Measurements from ENCODE around the gene CDHR4.

DNA sequence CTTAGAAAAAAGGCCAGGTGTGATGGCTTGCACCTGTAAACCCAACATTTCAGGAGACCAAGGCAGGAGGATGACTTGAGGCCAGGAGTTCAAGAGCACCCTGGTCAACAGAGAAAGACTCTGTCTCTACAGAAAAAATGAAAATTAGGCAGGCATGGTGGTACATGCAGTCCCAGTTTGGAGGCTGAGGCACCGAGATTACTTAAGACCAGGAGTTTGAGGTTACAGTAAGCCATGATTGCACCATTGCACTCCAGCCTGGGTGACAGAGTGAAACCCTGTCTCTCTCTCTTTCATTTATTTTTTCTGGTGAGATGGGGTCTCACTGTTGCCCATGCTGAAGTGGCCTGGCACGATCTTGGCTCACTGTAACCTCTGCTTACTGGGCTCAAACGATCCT is 38.0 kb downstream of the CDHR4 start:
- no peak for TF ChIP-seq EZH2 (IDR thresholded peaks at IDR 0.05; ENCODE audit: insufficient read depth, poor library complexity, severe bottlenecking)
- TF ChIP-seq EZH2phosphoT487 (IDR thresholded peaks at IDR 0.05; ENCODE audit: insufficient read depth, low read depth): no peak
